SK-N-SH (cell line): ENCODE measurements around the gene DGCR8. TPM values are rescaled to one million over a fixed set of nuclear protein-coding genes. Genes with fewer than 3 reads are reported as not detected.

Experiments used
- CTCF ChIA-PET: fragments of 300-600, 350-600 bp; formaldehyde crosslinking; extraction: SDS; loops from one replicate; lab custom pipeline; 2021; lab: Yijun Ruan, JAX
- POLR2A ChIA-PET: fragments of 350-600 bp; sonication (Branson Sonifier 250); formaldehyde crosslinking; extraction: SDS; loops from one replicate; lab custom pipeline; 2020; ENCODE audit warnings: antibody characterized with exemption, inconsistent platforms; lab: Yijun Ruan, JAX
- DNase-seq: peaks from one replicate; pipeline ENCODE4 v3.0.0; 2012
- H2AFZ ChIP-seq: fragments of 200-600 bp; sonication (generic); 2 replicates; pipeline ENCODE4 v1.8.1; 2016; ENCODE audit warnings: antibody characterized with exemption, mild to moderate bottlenecking, low read depth
- H3F3A ChIP-seq: fragments of 200-600 bp; sonication (generic); replicated peaks from 2 replicates; pipeline ENCODE3; 2016; ENCODE audit warnings: antibody characterized with exemption, mild to moderate bottlenecking; ENCODE audit not compliant: insufficient read depth
- H3K27ac ChIP-seq, 2 experiments: fragments of 200-500 bp in 1 of 2; fragments of 200-600 bp in 1 of 2; sonication (Bioruptor generic) in 1 of 2; sonication (generic), shearing (Covaris generic) in 1 of 2; 2 replicates each; pipeline versions ENCODE4 v1.5.1 to v1.6.1; 2014 to 2016; ENCODE audit warnings: low read depth in 2 of 2, inconsistent platforms in 1 of 2, low read length in 1 of 2, mild to moderate bottlenecking in 1 of 2, mixed read lengths in 1 of 2
- H3K27me3 ChIP-seq: fragments of 200-600 bp; sonication (generic), shearing (Covaris generic); 2 replicates; pipeline ENCODE4 v1.6.1; 2016; ENCODE audit warnings: mixed run types; ENCODE audit not compliant: insufficient read depth
- H3K36me3 ChIP-seq, 2 experiments: fragments of 200-500 bp in 1 of 2; fragments of 200-600 bp in 1 of 2; sonication (Bioruptor generic) in 1 of 2; sonication (generic) in 1 of 2; replicated peaks in 1 of 2; 2 replicates each; pipeline versions ENCODE3 to v1.5.1; 2014 to 2016; ENCODE audit warnings: low read length in 1 of 2, mild to moderate bottlenecking in 1 of 2; ENCODE audit not compliant: insufficient read depth in 2 of 2, control insufficient read depth in 1 of 2
- H3K4me1 ChIP-seq, 2 experiments: fragments of 200-500 bp in 1 of 2; fragments of 200-600 bp in 1 of 2; sonication (Bioruptor generic) in 1 of 2; sonication (generic), shearing (Covaris generic) in 1 of 2; 2 replicates each; pipeline versions ENCODE4 v1.5.1 to v1.6.1; 2014 to 2016; ENCODE audit warnings: low read depth in 1 of 2, low read length in 1 of 2, mixed run types in 1 of 2; ENCODE audit not compliant: insufficient read depth in 2 of 2, control insufficient read depth in 1 of 2
- H3K4me2 ChIP-seq: fragments of 200-600 bp; sonication (generic), shearing (Covaris generic); 2 replicates; pipeline ENCODE4 v1.6.1; 2017; ENCODE audit warnings: mixed run types
- H3K4me3 ChIP-seq, 2 experiments: fragments of 200-500 bp in 1 of 2; fragments of 200-600 bp in 1 of 2; sonication (Bioruptor generic) in 1 of 2; sonication (generic), shearing (Covaris generic) in 1 of 2; 2 replicates each; pipeline versions ENCODE4 v1.5.1 to v1.8.1; 2014 to 2016; ENCODE audit warnings: low read depth in 2 of 2, inconsistent platforms in 1 of 2, low read length in 1 of 2, mild to moderate bottlenecking in 1 of 2, mixed read lengths in 1 of 2, moderate library complexity in 1 of 2
- H3K79me2 ChIP-seq: fragments of 200-600 bp; sonication (generic); 2 replicates; pipeline ENCODE4 v1.8.1; 2017; ENCODE audit warnings: mild to moderate bottlenecking; ENCODE audit not compliant: insufficient read depth
- H3K9ac ChIP-seq: fragments of 200-600 bp; sonication (generic); 2 replicates; pipeline ENCODE4 v1.6.1; 2017; ENCODE audit warnings: mixed run types
- H3K9me2 ChIP-seq: fragments of 200-600 bp; sonication (generic); 2 replicates; pipeline ENCODE4 v1.6.1; 2017; ENCODE audit warnings: mixed run types
- H3K9me3 ChIP-seq: fragments of 200-600 bp; sonication (generic); 2 replicates; pipeline ENCODE4 v1.6.1; 2017; ENCODE audit warnings: mixed run types, mild to moderate bottlenecking, moderate library complexity
- H4K20me1 ChIP-seq: fragments of 200-600 bp; sonication (generic); 2 replicates; pipeline ENCODE4 v1.6.1; 2017; ENCODE audit warnings: mild to moderate bottlenecking, mixed run types; ENCODE audit not compliant: insufficient read depth
- CHD2 ChIP-seq: fragments of 150-350 bp; IDR thresholded peaks from 2 replicates; pipeline ENCODE4 v1.6.1; 2018; ENCODE audit warnings: low read length; ENCODE audit not compliant: partially characterized antibody
- ELF1 ChIP-seq: IDR thresholded peaks from 2 replicates; pipeline ENCODE4 v1.4.0; 2012
- EZH2phosphoT487 ChIP-seq: fragments of 200-600 bp; sonication (generic); IDR thresholded peaks from 2 replicates; pipeline ENCODE4 v1.6.1; 2017; ENCODE audit warnings: low read depth, mixed run types, mild to moderate bottlenecking, antibody characterized with exemption, moderate library complexity, borderline replicate concordance
- FOSL2 ChIP-seq: IDR thresholded peaks from 2 replicates; pipeline ENCODE4 v1.4.0; 2012; ENCODE audit warnings: low read depth, mild to moderate bottlenecking, moderate library complexity, borderline replicate concordance
- FOXJ3 ChIP-seq: sonication (generic); formaldehyde crosslinking; IDR thresholded peaks from 2 replicates; pipeline ENCODE4 v1.5.1; 2020; ENCODE audit warnings: mild to moderate bottlenecking, missing genetic modification reagents
- FOXM1 ChIP-seq: IDR thresholded peaks from 2 replicates; pipeline ENCODE4 v1.4.0; 2012; ENCODE audit warnings: low read depth, mild to moderate bottlenecking
- GATA2 ChIP-seq: sonication (generic); formaldehyde crosslinking; IDR thresholded peaks from 2 replicates; pipeline ENCODE4 v1.5.0; 2020; ENCODE audit warnings: mild to moderate bottlenecking, missing genetic modification reagents
- JUND ChIP-seq: IDR thresholded peaks from 2 replicates; pipeline ENCODE4 v1.4.0; 2012
- MEF2A ChIP-seq: IDR thresholded peaks from 2 replicates; pipeline ENCODE4 v1.4.0; 2012; ENCODE audit warnings: low read depth, borderline replicate concordance
- MXI1 ChIP-seq: IDR thresholded peaks from 2 replicates; pipeline ENCODE4 v1.6.1; 2012; ENCODE audit warnings: mild to moderate bottlenecking, low read depth, low read length, improper control_type of control experiment
- NFIC ChIP-seq: IDR thresholded peaks from 2 replicates; pipeline ENCODE4 v1.4.0; 2012; ENCODE audit warnings: borderline replicate concordance
- POLR2AphosphoS5 ChIP-seq: IDR thresholded peaks from 2 replicates; pipeline ENCODE4 v1.6.1; 2012; ENCODE audit warnings: low read depth, low read length
- RAD21 ChIP-seq: IDR thresholded peaks from 2 replicates; pipeline ENCODE4 v1.6.1; 2012; ENCODE audit warnings: mild to moderate bottlenecking, low read length
- RCOR1 ChIP-seq: fragments of 150-350 bp; IDR thresholded peaks from 2 replicates; pipeline ENCODE4 v1.6.1; 2017; ENCODE audit warnings: antibody characterized with exemption, low read length
- RFX5 ChIP-seq: IDR thresholded peaks from 2 replicates; pipeline ENCODE4 v1.6.1; 2012; ENCODE audit warnings: mild to moderate bottlenecking, improper control_type of control experiment, low read length
- SMC3 ChIP-seq: IDR thresholded peaks from 2 replicates; pipeline ENCODE4 v1.6.1; 2012; ENCODE audit warnings: low read depth, low read length, improper control_type of control experiment
- TAF1 ChIP-seq: IDR thresholded peaks from 2 replicates; pipeline ENCODE4 v1.6.1; 2012; ENCODE audit warnings: low read depth, mild to moderate bottlenecking, low read length, moderate library complexity, borderline replicate concordance
- YY1 ChIP-seq: IDR thresholded peaks from 2 replicates; pipeline ENCODE4 v1.4.0; 2012; ENCODE audit warnings: low read depth, mild to moderate bottlenecking
- WGBS: methylation state at CpG from one replicate; pipeline ENCODE4 v1.1.6; 2017; ENCODE audit warnings: low lambda C conversion rate; 5-methylcytosine and 5-hydroxymethylcytosine counted together
- polyA plus RNA-seq, 3 experiments: library from polyadenylated mRNA; depleted of rRNA; stranded (reverse); fragments of >200 nt; gene quantifications; 2 replicates each; pipeline ENCODE4 v1.2.3, GENCODE V29; 2012
- TF ChIP-seq, protein P1 (sequence below): IDR thresholded peaks from 2 replicates; pipeline ENCODE4; 2012
- TF ChIP-seq, protein P2 (sequence below): IDR thresholded peaks from 2 replicates; pipeline ENCODE4 v1.6.1; 2012; ENCODE audit warnings: mild to moderate bottlenecking, low read depth, low read length, moderate library complexity
- TF ChIP-seq, protein P3 (sequence below): fragments of 150-350 bp; IDR thresholded peaks from 2 replicates; pipeline ENCODE4 v1.6.1; 2017; ENCODE audit warnings: antibody characterized with exemption, low read length, low read depth, borderline replicate concordance
- TF ChIP-seq, protein P4 (sequence below): fragments of 150-350 bp; IDR thresholded peaks from 2 replicates; pipeline ENCODE4 v1.6.1; 2016; ENCODE audit warnings: mild to moderate bottlenecking, low read depth, low read length
- TF ChIP-seq, protein P5 (sequence below): fragments of 200-600 bp; sonication (generic); IDR thresholded peaks from 2 replicates; pipeline ENCODE4 v1.6.1; 2017; ENCODE audit warnings: antibody characterized with exemption, mild to moderate bottlenecking, moderate library complexity
- TF ChIP-seq, protein P6 (sequence below): IDR thresholded peaks from 2 replicates; pipeline ENCODE4 v1.4.0; 2012; ENCODE audit warnings: low read depth

DGCR8 gene
- polyA plus RNA-seq, 1 of the 3 experiments (the other 2 are of a cell fraction): 26.5 TPM

DNA sequence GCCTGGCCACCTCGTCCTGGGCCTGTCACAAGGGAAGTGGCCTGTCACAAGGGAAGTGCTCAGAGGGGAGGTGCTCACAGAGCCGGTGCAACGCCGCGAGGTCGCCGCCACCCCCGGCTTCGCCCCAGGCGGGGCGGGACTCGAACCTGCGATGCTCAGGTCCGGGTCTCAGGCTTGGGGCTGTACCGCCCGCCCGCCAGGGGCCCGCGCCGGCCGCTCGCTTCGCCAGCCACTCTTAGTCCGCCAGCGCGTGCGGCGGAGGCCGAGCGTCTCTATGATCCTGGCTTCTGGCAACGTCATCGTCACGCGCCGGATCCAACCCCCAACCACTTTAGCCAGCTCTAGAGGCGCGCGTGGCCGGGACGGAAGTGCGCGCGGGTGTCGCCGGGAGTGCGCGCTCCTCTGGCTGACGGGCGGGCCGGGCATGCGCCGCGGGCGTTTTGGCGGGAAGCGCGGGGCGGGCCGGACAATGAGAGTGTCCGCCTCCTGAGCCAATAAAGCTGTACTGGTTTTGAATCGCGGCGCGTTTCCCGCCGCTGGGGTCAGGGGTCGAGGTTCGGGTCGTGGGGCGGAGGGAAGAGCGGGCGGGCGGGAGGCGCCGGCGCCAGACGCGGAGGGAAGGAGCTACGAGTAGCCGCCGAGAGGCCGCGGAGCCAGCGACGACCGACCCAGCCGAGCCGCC lies 37.1 kb downstream of the DGCR8 start, which contains the start of gene TRMT2A:
TSS of gene TRMT2A (minus strand) at position 276 of the 682 bp plus-strand sequence. CDS start 320 bp downstream, outside the sequence.
- ChIA-PET CTCF (interaction anchor here (0.9 to 1.5 kb wide), 5 partner anchors 14 to 155 kb away, joined by 3 read pairs; no protein-coding TSS in a partner anchor), POLR2A (interaction anchor here (0.6 to 2.4 kb wide), 3 partner anchors 12 to 165 kb away, joined by 4 to 7 read pairs (median 5); partner anchors contain the start of gene ZDHHC8)
- peaks cover 16 to 28% of the 10 kb centered on the region in 2 experiments; a peak in 3 of 4 replicates for H3K4me1 ChIP-seq
- H3K9me2 ChIP-seq: no peaks in the 10 kb centered on the region
- H3K36me3 ChIP-seq: peaks cover 35 to 56% of the 10 kb centered on the region in 2 experiments
- peak within 1 kb of the TSS; percentile 78 to 90 for H3K4me3 ChIP-seq
- WGBS: 1% methylated on average over 35 of the region's 88 CpGs
- H4K20me1 ChIP-seq: peaks cover 8% of the 10 kb centered on the region; the same call in 1 of the 2 replicates
- H2AFZ ChIP-seq: peak within 1 kb of the TSS; percentile 83; the same call in 1 of the 2 replicates
- H3F3A ChIP-seq: peaks cover 7% of the 10 kb centered on the region
- peak within 1 kb of the TSS; percentile 96 for H3K4me2 ChIP-seq
- H3K79me2 ChIP-seq: peaks cover 72% of the 10 kb centered on the region
- no peaks in the 10 kb centered on the region for H3K9me3 ChIP-seq
- H3K27me3 ChIP-seq: no peaks in the 10 kb centered on the region
- H3K9ac ChIP-seq: peak within 1 kb of the TSS; percentile 91
- DNase-seq: peak; percentile 99
- peak within 1 kb of the TSS; percentile 60 to 83; a peak in 3 of 4 replicates for H3K27ac ChIP-seq
- TF ChIP-seq JUND (no peak), FOXM1 (no peak), GATA2 (CRISPR knock-in tag) (no peak), MEF2A (no peak), MXI1 (peak; percentile 75; the same call in 1 of the 2 replicates), FOSL2 (no peak), ELF1 (peak; percentile 66), SMC3 (no peak), FOXJ3 (CRISPR knock-in tag) (no peak), CHD2 (peak; percentile 92), TAF1 (peak; percentile 49; the same call in 1 of the 2 replicates), RAD21 (no peak), POLR2AphosphoS5 (no peak; the same call in 1 of the 2 replicates), EZH2phosphoT487 (no peak), YY1 (0 out of 2 replicates have a peak, but pooled peaks have one; percentile 45), RFX5 (no peak), RCOR1 (no peak; the same call in 1 of the 2 replicates), NFIC (peak; percentile 33; the same call in 1 of the 2 replicates)
- TF ChIP-seq, protein P1, sequence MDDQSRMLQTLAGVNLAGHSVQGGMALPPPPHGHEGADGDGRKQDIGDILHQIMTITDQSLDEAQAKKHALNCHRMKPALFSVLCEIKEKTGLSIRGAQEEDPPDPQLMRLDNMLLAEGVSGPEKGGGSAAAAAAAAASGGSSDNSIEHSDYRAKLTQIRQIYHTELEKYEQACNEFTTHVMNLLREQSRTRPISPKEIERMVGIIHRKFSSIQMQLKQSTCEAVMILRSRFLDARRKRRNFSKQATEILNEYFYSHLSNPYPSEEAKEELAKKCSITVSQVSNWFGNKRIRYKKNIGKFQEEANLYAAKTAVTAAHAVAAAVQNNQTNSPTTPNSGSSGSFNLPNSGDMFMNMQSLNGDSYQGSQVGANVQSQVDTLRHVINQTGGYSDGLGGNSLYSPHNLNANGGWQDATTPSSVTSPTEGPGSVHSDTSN: peak; percentile 53
- TF ChIP-seq, protein P2, sequence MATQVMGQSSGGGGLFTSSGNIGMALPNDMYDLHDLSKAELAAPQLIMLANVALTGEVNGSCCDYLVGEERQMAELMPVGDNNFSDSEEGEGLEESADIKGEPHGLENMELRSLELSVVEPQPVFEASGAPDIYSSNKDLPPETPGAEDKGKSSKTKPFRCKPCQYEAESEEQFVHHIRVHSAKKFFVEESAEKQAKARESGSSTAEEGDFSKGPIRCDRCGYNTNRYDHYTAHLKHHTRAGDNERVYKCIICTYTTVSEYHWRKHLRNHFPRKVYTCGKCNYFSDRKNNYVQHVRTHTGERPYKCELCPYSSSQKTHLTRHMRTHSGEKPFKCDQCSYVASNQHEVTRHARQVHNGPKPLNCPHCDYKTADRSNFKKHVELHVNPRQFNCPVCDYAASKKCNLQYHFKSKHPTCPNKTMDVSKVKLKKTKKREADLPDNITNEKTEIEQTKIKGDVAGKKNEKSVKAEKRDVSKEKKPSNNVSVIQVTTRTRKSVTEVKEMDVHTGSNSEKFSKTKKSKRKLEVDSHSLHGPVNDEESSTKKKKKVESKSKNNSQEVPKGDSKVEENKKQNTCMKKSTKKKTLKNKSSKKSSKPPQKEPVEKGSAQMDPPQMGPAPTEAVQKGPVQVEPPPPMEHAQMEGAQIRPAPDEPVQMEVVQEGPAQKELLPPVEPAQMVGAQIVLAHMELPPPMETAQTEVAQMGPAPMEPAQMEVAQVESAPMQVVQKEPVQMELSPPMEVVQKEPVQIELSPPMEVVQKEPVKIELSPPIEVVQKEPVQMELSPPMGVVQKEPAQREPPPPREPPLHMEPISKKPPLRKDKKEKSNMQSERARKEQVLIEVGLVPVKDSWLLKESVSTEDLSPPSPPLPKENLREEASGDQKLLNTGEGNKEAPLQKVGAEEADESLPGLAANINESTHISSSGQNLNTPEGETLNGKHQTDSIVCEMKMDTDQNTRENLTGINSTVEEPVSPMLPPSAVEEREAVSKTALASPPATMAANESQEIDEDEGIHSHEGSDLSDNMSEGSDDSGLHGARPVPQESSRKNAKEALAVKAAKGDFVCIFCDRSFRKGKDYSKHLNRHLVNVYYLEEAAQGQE: peak; percentile 7; the same call in 1 of the 2 replicates
- TF ChIP-seq, protein P3, sequence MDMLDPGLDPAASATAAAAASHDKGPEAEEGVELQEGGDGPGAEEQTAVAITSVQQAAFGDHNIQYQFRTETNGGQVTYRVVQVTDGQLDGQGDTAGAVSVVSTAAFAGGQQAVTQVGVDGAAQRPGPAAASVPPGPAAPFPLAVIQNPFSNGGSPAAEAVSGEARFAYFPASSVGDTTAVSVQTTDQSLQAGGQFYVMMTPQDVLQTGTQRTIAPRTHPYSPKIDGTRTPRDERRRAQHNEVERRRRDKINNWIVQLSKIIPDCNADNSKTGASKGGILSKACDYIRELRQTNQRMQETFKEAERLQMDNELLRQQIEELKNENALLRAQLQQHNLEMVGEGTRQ: 0 out of 2 replicates have a peak, but pooled peaks have one; percentile 6
- TF ChIP-seq, protein P4, sequence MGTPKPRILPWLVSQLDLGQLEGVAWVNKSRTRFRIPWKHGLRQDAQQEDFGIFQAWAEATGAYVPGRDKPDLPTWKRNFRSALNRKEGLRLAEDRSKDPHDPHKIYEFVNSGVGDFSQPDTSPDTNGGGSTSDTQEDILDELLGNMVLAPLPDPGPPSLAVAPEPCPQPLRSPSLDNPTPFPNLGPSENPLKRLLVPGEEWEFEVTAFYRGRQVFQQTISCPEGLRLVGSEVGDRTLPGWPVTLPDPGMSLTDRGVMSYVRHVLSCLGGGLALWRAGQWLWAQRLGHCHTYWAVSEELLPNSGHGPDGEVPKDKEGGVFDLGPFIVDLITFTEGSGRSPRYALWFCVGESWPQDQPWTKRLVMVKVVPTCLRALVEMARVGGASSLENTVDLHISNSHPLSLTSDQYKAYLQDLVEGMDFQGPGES: no peak
- TF ChIP-seq, protein P5, sequence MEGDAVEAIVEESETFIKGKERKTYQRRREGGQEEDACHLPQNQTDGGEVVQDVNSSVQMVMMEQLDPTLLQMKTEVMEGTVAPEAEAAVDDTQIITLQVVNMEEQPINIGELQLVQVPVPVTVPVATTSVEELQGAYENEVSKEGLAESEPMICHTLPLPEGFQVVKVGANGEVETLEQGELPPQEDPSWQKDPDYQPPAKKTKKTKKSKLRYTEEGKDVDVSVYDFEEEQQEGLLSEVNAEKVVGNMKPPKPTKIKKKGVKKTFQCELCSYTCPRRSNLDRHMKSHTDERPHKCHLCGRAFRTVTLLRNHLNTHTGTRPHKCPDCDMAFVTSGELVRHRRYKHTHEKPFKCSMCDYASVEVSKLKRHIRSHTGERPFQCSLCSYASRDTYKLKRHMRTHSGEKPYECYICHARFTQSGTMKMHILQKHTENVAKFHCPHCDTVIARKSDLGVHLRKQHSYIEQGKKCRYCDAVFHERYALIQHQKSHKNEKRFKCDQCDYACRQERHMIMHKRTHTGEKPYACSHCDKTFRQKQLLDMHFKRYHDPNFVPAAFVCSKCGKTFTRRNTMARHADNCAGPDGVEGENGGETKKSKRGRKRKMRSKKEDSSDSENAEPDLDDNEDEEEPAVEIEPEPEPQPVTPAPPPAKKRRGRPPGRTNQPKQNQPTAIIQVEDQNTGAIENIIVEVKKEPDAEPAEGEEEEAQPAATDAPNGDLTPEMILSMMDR: peak; percentile 23; the same call in 1 of the 2 replicates
- TF ChIP-seq, protein P6, sequence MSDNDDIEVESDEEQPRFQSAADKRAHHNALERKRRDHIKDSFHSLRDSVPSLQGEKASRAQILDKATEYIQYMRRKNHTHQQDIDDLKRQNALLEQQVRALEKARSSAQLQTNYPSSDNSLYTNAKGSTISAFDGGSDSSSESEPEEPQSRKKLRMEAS: peak; percentile 96
